SH-SY5Y (cell line): ENCODE data around the gene FAM221A.

ENCODE experiments used
- GATA2 ChIP-seq: IDR thresholded peaks from 2 replicates; pipeline ENCODE4 v1.6.1; 2011; ENCODE audit warnings: mild to moderate bottlenecking, low read depth, low read length
- GATA3 ChIP-seq: IDR thresholded peaks from 2 replicates; pipeline ENCODE4 v1.6.1; 2011; ENCODE audit warnings: low read depth, mild to moderate bottlenecking, low read length, moderate library complexity

GRCh38 chr7:23672033-23672432, 8.0 kb upstream of the FAM221A start:
- no peak for TF ChIP-seq GATA3
- no peak for TF ChIP-seq GATA2
